GM12878 (cell line): ENCODE results near the gene SLFNL1. TPM values are rescaled to one million over a fixed set of nuclear protein-coding genes. Genes with fewer than 3 reads are reported as not detected.

Experiments used
- ATAC-seq: fragments of 200-7000 bp; cut with Tn5 transposase; 3 replicates; pipeline ENCODE4 v1.9.1; 2020; ENCODE audit warnings: mild to moderate bottlenecking, moderate library complexity
- BruUV-seq: library from RNA; stranded (reverse); fragments of 400-500 nt; replicated peaks from 2 replicates; lab custom pipeline; 2021; lab: Mats Ljungman, UMichigan
- CTCF ChIA-PET: fragments of 300-600 bp; sonication (Branson Sonifier 250); formaldehyde crosslinking; extraction: SDS; loops from one replicate; lab custom pipeline; 2021; ENCODE audit warnings: inconsistent platforms; lab: Yijun Ruan, JAX
- POLR2A ChIA-PET: fragments of 350-600 bp; formaldehyde crosslinking; extraction: SDS; loops from one replicate; lab custom pipeline; 2021; ENCODE audit warnings: inconsistent platforms; lab: Charles Lee
- RAD21 ChIA-PET: fragments of 300-600 bp; sonication (Branson Sonifier 250); formaldehyde crosslinking; loops from one replicate; lab custom pipeline; 2023; ENCODE audit warnings: antibody characterized with exemption; ENCODE audit not compliant: unreplicated experiment; lab: Charles Lee
- SMC1A ChIA-PET: fragments of 300-600 bp; sonication (Branson Sonifier 250); formaldehyde crosslinking; loops from one replicate; lab custom pipeline; 2023; ENCODE audit not compliant: unreplicated experiment, uncharacterized antibody; lab: Charles Lee
- DNase-seq: peaks from one replicate; pipeline ENCODE4 v3.0.0-alpha.2; 2011; ENCODE audit warnings: low read depth, low spot score
- FAIRE-seq: peaks from 3 replicates; lab custom pipeline; 2011; peaks lifted over from hg19 to GRCh38; lab: Jason Lieb, UNC
- H2AFZ ChIP-seq: 2 replicates; pipeline ENCODE4 v1.6.0; 2011; ENCODE audit warnings: low read depth, low read length, control low read depth; ENCODE audit not compliant: control insufficient read depth
- H3K27ac ChIP-seq: 2 replicates; pipeline ENCODE4 v1.5.1; 2011; ENCODE audit warnings: control low read depth; ENCODE audit not compliant: control insufficient read depth, insufficient read depth
- H3K27me3 ChIP-seq, 2 experiments: replicated peaks in 1 of 2; 2 replicates each; pipeline versions ENCODE4 v1.6.0 to v1.6.1; 2011; ENCODE audit warnings: low read length in 1 of 2; ENCODE audit not compliant: control insufficient read depth in 2 of 2, insufficient read depth in 2 of 2
- H3K36me3 ChIP-seq, 2 experiments: 2 replicates each; pipeline ENCODE4 v1.5.1; 2011; ENCODE audit warnings: low read length in 1 of 2; ENCODE audit not compliant: control insufficient read depth in 2 of 2, insufficient read depth in 2 of 2
- H3K4me1 ChIP-seq: 2 replicates; pipeline ENCODE4 v1.6.1; 2011; ENCODE audit warnings: mild to moderate bottlenecking, low read length, moderate library complexity, mixed read lengths; ENCODE audit not compliant: control insufficient read depth, insufficient read depth
- H3K4me2 ChIP-seq: 2 replicates; pipeline ENCODE4 v1.6.0; 2011; ENCODE audit warnings: control low read depth; ENCODE audit not compliant: control insufficient read depth, insufficient read depth
- H3K4me3 ChIP-seq: fragments of 200-600 bp; sonication (generic); 2 replicates; pipeline ENCODE4 v1.5.1; 2016
- H3K79me2 ChIP-seq: 2 replicates; pipeline ENCODE4 v1.6.0; 2011; ENCODE audit warnings: low read length; ENCODE audit not compliant: control insufficient read depth, insufficient read depth
- H3K9ac ChIP-seq: 2 replicates; pipeline ENCODE4 v1.8.0; 2011; ENCODE audit warnings: low read length, control low read depth, mixed read lengths; ENCODE audit not compliant: control insufficient read depth, insufficient read depth
- H3K9me3 ChIP-seq: replicated peaks from 3 replicates; pipeline ENCODE4 v1.5.1; 2011; ENCODE audit warnings: mild to moderate bottlenecking, low read length; ENCODE audit not compliant: control insufficient read depth, insufficient read depth
- H4K20me1 ChIP-seq: 2 replicates; pipeline ENCODE4 v1.6.0; 2011; ENCODE audit not compliant: control insufficient read depth, insufficient read depth
- CBFB ChIP-seq: IDR thresholded peaks from 2 replicates; pipeline ENCODE4 v1.6.1; 2016; ENCODE audit warnings: antibody characterized with exemption, low read depth
- CHD2 ChIP-seq: IDR thresholded peaks from 2 replicates; pipeline ENCODE4 v1.6.1; 2011; ENCODE audit warnings: low read depth, low read length, improper control_type of control experiment, borderline replicate concordance
- PML ChIP-seq: IDR thresholded peaks from 2 replicates; pipeline ENCODE4 v1.6.1; 2012; ENCODE audit warnings: low read length, inconsistent platforms
- RBBP5 ChIP-seq: fragments of 200-600 bp; sonication (generic); conservative IDR thresholded peaks from 2 replicates; pipeline ENCODE4 v1.6.1; 2016
- SIX5 ChIP-seq: IDR thresholded peaks from 2 replicates; pipeline ENCODE4 v1.6.1; 2011; ENCODE audit warnings: mild to moderate bottlenecking, low read depth, low read length, moderate library complexity; ENCODE audit not compliant: severe bottlenecking
- SPI1 ChIP-seq: IDR thresholded peaks from 2 replicates; pipeline ENCODE4 v1.6.1; 2011; ENCODE audit warnings: low read depth, mild to moderate bottlenecking, low read length, moderate library complexity, borderline replicate concordance; ENCODE audit not compliant: insufficient read depth
- STAT1 ChIP-seq: fragments of 450-650 bp; conservative IDR thresholded peaks from 2 replicates; pipeline ENCODE4 v1.6.1; 2014; ENCODE audit warnings: antibody characterized with exemption, mild to moderate bottlenecking
- WRNIP1 ChIP-seq: IDR thresholded peaks from 2 replicates; pipeline ENCODE4 v1.6.1; 2011; ENCODE audit warnings: low read depth, low read length, improper control_type of control experiment, borderline replicate concordance
- WGBS: methylation state at CpG from one replicate; pipeline ENCODE4 v1.1.6; 2016; ENCODE audit warnings: low lambda C conversion rate; ENCODE audit not compliant: insufficient replicate concordance, insufficient coverage; ENCODE audit errors: missing lambda C conversion rate; 5-methylcytosine and 5-hydroxymethylcytosine counted together
- in situ Hi-C: fragments of 300-500 bp; cut with MboI; formaldehyde crosslinking; loops from 9 replicates; pipeline ENCODE4 v1.14.3; 2018; ENCODE audit warnings: mixed read lengths
- intact Hi-C: fragments of 100-400 bp; cut with micrococcal nuclease; formaldehyde crosslinking; loops from one replicate; pipeline ENCODE4 v1.14.2; 2022; ENCODE audit not compliant: unreplicated experiment
- polyA plus RNA-seq, 11 experiments: library from polyadenylated mRNA; depleted of rRNA in 4 of 11; unstranded in 6 of 11; stranded (reverse) in 5 of 11; fragments of >200 nt; fragmentation: Nextera tagmentation in 4 of 11; fragmentation: Illumina TruSeq in 1 of 11; extraction: Ambion mirVana in 4 of 11; extraction: Trizol in 1 of 11; gene quantifications; 1 replicate in 1 of 11; 2 replicates in 10 of 11; pipeline versions ENCODE4 v1.2.1 to v1.2.3, GENCODE V29; 2011 to 2016; ENCODE audit warnings: inconsistent platforms in 2 of 11, missing spikeins in 2 of 11, low read depth in 1 of 11
- total RNA-seq, 4 experiments: library from RNA; depleted of rRNA in 3 of 4; stranded (reverse); fragments of >200 nt in 3 of 4; fragmentation: Illumina TruSeq in 1 of 4; extraction: Trizol in 1 of 4; gene quantifications; 2 replicates each; pipeline versions ENCODE4 v1.2.1 to v1.2.3, GENCODE V29; 2013 to 2021
- TF ChIP-seq, protein P1 (sequence below): fragments of 450-650 bp; IDR thresholded peaks from 2 replicates; pipeline ENCODE4 v1.6.1; 2017; ENCODE audit warnings: borderline replicate concordance
- TF ChIP-seq, protein P2 (sequence below): fragments of 450-650 bp; formaldehyde crosslinking; IDR thresholded peaks from 2 replicates; pipeline ENCODE4 v1.4.0; 2020; ENCODE audit warnings: mild to moderate bottlenecking, moderate library complexity
- TF ChIP-seq, protein P3 (sequence below): fragments of 450-650 bp; IDR thresholded peaks from 2 replicates; pipeline ENCODE4 v1.6.1; 2016; ENCODE audit warnings: mild to moderate bottlenecking

The SLFNL1 gene
- total and polyA plus RNA-seq, 10 of the 15 experiments (the other 5 are each of a cell fraction or from before 2014, with no cell fraction given) = 0.05 to 0.98 (median 0.16) TPM; not detected in 2

DNA sequence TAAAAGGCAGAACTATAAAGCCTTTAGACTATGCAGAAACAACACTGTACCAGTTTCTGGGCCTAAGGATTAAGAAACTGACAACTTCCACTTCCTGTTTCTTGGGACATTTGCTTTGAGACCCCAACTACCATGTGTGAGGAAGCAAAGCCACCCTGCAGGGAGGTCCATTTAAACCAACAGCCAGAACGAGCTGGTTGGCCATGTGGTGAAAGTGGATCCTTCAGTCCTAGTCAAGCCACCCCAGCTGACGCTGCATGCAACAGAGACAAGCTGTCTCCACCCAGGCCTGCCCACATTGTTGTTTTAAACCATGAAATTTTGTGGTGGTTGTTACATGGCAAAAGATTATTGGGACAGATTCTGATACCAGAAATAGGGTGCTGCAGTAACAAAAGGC, 31.8 kb upstream of the SLFNL1 start:
- H3K27ac ChIP-seq = no peak overlapping the region
- WGBS = 79% methylated on average over 2 of the region's 2 CpGs
- H4K20me1 ChIP-seq = no peaks in the 10 kb centered on the region
- no peaks in the 10 kb centered on the region for H3K27me3 ChIP-seq
- ChIA-PET CTCF (no interaction called here), RAD21 (no interaction called here), SMC1A (no interaction called here), POLR2A (no interaction called here)
- H3K4me3 ChIP-seq = no peak overlapping the region
- no peak overlapping the region for H3K9ac ChIP-seq
- intact Hi-C loops (no loop called here), in situ Hi-C loops (no loop called here)
- BruUV-seq = no TSS peak
- peaks cover 4% of the 10 kb centered on the region; the same call in 1 of the 2 replicates for H3K4me1 ChIP-seq
- no peak overlapping the region for H2AFZ ChIP-seq
- no peaks in the 10 kb centered on the region for H3K79me2 ChIP-seq
- FAIRE-seq = no peak
- no peak for TF ChIP-seq WRNIP1
- peak; percentile 83 for TF ChIP-seq SPI1
- TF ChIP-seq, all 136 proteins: peak for 1
- ATAC-seq = no peak; the same call in 2 of the 3 replicates
- DNase-seq = no peak
- no peaks in the 10 kb centered on the region for H3K9me3 ChIP-seq
- no peak overlapping the region for H3K4me2 ChIP-seq
- peaks cover 3 to 9% of the 10 kb centered on the region in 2 experiments; a peak in 3 of 4 replicates for H3K36me3 ChIP-seq

DNA sequence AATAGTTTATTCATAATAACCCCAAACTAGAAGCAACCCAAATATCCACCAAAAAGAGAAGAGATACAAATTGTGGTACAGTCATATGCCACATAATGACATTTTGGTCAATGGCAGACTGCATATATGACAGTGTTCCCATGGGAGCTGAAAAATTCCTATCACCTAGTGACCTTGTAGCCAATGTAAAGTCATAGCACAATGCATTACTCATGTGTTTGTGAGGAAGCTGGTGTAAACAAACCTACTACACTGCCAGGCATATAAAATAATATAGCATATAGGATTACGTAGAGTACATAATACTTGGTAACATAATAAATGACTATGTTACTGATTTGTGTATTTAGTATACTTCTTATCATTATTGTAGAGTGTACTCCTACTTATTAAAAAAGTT, 29.5 kb upstream of the SLFNL1 start:
- Histone ChIP-seq H4K20me1 (no peaks in the 10 kb centered on the region), H3K9me3 (no peaks in the 10 kb centered on the region), H3K4me3 (no peak overlapping the region), H3K9ac (no peak overlapping the region), H3K4me1 (peaks cover 4% of the 10 kb centered on the region; the same call in 1 of the 2 replicates), H3K36me3 (peaks cover 8 to 12% of the 10 kb centered on the region in 2 experiments; a peak in 3 of 4 replicates), H3K79me2 (no peaks in the 10 kb centered on the region), H2AFZ (no peak overlapping the region), H3K27me3 (no peaks in the 10 kb centered on the region), H3K4me2 (no peak overlapping the region), H3K27ac (no peak overlapping the region)
- 96% methylated on average over 1 of the region's 1 CpG for WGBS
- in situ Hi-C loops = no loop called here
- FAIRE-seq (no peak), DNase-seq (no peak), ATAC-seq (no peak)
- POLR2A ChIA-PET = no interaction called here
- intact Hi-C loops = no loop called here
- SMC1A ChIA-PET = interaction anchor here (0.7 kb wide), 1 partner anchor 13 kb away, joined by 3 read pairs; no protein-coding TSS in a partner anchor
- no TSS peak for BruUV-seq
- RAD21 ChIA-PET = no interaction called here
- CTCF ChIA-PET = interaction anchor here (0.6 kb wide), 1 partner anchor 427 kb away, joined by 3 read pairs; no protein-coding TSS in a partner anchor
- TF ChIP-seq, protein P1, sequence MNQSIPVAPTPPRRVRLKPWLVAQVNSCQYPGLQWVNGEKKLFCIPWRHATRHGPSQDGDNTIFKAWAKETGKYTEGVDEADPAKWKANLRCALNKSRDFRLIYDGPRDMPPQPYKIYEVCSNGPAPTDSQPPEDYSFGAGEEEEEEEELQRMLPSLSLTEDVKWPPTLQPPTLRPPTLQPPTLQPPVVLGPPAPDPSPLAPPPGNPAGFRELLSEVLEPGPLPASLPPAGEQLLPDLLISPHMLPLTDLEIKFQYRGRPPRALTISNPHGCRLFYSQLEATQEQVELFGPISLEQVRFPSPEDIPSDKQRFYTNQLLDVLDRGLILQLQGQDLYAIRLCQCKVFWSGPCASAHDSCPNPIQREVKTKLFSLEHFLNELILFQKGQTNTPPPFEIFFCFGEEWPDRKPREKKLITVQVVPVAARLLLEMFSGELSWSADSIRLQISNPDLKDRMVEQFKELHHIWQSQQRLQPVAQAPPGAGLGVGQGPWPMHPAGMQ = no peak
- TF ChIP-seq, protein P2, sequence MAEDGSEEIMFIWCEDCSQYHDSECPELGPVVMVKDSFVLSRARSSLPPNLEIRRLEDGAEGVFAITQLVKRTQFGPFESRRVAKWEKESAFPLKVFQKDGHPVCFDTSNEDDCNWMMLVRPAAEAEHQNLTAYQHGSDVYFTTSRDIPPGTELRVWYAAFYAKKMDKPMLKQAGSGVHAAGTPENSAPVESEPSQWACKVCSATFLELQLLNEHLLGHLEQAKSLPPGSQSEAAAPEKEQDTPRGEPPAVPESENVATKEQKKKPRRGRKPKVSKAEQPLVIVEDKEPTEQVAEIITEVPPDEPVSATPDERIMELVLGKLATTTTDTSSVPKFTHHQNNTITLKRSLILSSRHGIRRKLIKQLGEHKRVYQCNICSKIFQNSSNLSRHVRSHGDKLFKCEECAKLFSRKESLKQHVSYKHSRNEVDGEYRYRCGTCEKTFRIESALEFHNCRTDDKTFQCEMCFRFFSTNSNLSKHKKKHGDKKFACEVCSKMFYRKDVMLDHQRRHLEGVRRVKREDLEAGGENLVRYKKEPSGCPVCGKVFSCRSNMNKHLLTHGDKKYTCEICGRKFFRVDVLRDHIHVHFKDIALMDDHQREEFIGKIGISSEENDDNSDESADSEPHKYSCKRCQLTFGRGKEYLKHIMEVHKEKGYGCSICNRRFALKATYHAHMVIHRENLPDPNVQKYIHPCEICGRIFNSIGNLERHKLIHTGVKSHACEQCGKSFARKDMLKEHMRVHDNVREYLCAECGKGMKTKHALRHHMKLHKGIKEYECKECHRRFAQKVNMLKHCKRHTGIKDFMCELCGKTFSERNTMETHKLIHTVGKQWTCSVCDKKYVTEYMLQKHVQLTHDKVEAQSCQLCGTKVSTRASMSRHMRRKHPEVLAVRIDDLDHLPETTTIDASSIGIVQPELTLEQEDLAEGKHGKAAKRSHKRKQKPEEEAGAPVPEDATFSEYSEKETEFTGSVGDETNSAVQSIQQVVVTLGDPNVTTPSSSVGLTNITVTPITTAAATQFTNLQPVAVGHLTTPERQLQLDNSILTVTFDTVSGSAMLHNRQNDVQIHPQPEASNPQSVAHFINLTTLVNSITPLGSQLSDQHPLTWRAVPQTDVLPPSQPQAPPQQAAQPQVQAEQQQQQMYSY (CRISPR knock-in tag) = no peak
- no peak for TF ChIP-seq PML
- TF ChIP-seq CBFB = no peak
- TF ChIP-seq STAT1 = no peak
- TF ChIP-seq SIX5 = no peak
- no peak for TF ChIP-seq RBBP5
- TF ChIP-seq, protein P3, sequence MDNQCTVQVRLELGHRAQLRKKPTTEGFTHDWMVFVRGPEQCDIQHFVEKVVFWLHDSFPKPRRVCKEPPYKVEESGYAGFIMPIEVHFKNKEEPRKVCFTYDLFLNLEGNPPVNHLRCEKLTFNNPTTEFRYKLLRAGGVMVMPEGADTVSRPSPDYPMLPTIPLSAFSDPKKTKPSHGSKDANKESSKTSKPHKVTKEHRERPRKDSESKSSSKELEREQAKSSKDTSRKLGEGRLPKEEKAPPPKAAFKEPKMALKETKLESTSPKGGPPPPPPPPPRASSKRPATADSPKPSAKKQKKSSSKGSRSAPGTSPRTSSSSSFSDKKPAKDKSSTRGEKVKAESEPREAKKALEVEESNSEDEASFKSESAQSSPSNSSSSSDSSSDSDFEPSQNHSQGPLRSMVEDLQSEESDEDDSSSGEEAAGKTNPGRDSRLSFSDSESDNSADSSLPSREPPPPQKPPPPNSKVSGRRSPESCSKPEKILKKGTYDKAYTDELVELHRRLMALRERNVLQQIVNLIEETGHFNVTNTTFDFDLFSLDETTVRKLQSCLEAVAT = no peak
- no peak for TF ChIP-seq CHD2
